OCI-LY1 (cell line): ENCODE measurements around the gene SIRT4.

Experiments used
- EZH2 ChIP-seq: fragments of 200-600 bp; sonication (generic), shearing (Covaris generic); IDR thresholded peaks from 2 replicates; pipeline ENCODE4 v1.8.0; 2017; ENCODE audit warnings: borderline replicate concordance, mixed run types, mild to moderate bottlenecking, antibody characterized with exemption, low read length, moderate library complexity, mixed read lengths
- TF ChIP-seq, protein P1 (sequence below): fragments of 200-600 bp; sonication (generic), shearing (Covaris generic); IDR thresholded peaks from 2 replicates; pipeline ENCODE4 v1.5.1; 2017; ENCODE audit warnings: mild to moderate bottlenecking, antibody characterized with exemption, low read length, moderate library complexity, mixed read lengths

DNA sequence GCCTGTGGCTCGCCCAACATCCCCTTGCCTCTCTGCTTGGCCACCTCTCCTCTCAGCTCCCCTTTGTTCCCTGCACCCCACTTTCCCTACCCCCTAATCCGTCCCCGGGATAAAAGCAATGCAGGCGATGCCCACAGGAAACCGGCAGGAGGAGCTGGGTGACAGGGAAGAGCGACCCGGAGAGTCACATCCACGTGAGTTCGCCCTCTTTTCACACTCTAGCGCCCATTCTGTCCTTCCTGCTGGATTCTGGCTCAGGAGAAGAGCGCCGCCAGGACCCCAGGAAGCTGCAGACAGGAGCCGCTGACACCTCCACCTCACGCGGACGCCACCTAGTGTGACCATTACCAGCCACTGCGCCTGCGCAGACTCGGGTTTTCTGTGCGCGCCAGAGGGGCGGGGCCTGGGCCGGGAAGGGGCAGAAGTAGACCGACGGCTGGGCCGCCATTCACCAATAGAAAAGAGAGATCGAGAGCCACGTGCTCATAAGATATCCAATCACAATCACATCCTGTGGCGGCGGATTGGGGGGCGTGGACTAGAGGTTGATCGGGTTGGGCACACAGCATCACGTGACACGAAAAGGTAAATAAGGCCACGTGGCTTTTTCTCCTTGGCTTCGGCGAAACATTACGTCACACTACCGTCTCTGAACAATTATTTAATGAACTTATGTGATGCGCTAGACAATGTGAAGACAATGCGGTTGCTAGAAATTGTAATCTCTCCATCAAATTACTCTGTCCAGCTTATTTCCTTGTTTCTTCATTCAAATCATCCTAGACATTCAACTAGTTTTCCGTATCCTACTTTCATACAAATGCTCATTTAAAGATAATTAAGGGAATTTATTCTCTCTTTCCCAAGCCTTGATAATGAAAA, 15.3 kb downstream of the SIRT4 start:
- TF ChIP-seq, protein P1, sequence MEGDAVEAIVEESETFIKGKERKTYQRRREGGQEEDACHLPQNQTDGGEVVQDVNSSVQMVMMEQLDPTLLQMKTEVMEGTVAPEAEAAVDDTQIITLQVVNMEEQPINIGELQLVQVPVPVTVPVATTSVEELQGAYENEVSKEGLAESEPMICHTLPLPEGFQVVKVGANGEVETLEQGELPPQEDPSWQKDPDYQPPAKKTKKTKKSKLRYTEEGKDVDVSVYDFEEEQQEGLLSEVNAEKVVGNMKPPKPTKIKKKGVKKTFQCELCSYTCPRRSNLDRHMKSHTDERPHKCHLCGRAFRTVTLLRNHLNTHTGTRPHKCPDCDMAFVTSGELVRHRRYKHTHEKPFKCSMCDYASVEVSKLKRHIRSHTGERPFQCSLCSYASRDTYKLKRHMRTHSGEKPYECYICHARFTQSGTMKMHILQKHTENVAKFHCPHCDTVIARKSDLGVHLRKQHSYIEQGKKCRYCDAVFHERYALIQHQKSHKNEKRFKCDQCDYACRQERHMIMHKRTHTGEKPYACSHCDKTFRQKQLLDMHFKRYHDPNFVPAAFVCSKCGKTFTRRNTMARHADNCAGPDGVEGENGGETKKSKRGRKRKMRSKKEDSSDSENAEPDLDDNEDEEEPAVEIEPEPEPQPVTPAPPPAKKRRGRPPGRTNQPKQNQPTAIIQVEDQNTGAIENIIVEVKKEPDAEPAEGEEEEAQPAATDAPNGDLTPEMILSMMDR, result peak; percentile 49
- no peak for TF ChIP-seq EZH2
